DND-41 (cell line): ENCODE results near the gene PSMC2.

Experiments used
- ATAC-seq: fragments of 200-7000 bp; cut with Tn5 transposase; 3 replicates; pipeline ENCODE4 v1.9.1; 2021; ENCODE audit warnings: low read depth; ENCODE audit not compliant: insufficient read depth
- DNase-seq: peaks from one replicate; pipeline ENCODE4 v3.0.0-alpha.2; 2020
- H2AFZ ChIP-seq: 2 replicates; pipeline ENCODE4 v1.6.0; 2012; ENCODE audit warnings: low read depth, low read length
- H3K27ac ChIP-seq: 2 replicates; pipeline ENCODE4 v1.5.1; 2012; ENCODE audit warnings: low read length, inconsistent platforms
- H3K27me3 ChIP-seq: fragments of 200-600 bp; sonication (generic); 2 replicates; pipeline ENCODE4 v1.6.0; 2012; ENCODE audit warnings: low read length, mild to moderate bottlenecking, inconsistent platforms; ENCODE audit not compliant: insufficient read depth, poor library complexity
- H3K36me3 ChIP-seq: 2 replicates; pipeline ENCODE4 v1.5.1; 2012; ENCODE audit warnings: low read length, inconsistent platforms; ENCODE audit not compliant: insufficient read depth
- H3K4me1 ChIP-seq: 2 replicates; pipeline ENCODE4 v1.5.1; 2012; ENCODE audit warnings: mild to moderate bottlenecking, low read length; ENCODE audit not compliant: insufficient read depth
- H3K4me2 ChIP-seq: 2 replicates; pipeline ENCODE4 v1.6.0; 2012; ENCODE audit warnings: mild to moderate bottlenecking, moderate library complexity, low read length, inconsistent platforms; ENCODE audit not compliant: insufficient read depth
- H3K4me3 ChIP-seq, 2 experiments: fragments of 200-600 bp in 1 of 2; shearing (Covaris generic) in 1 of 2; 2 replicates each; pipeline ENCODE4 v1.5.1; 2012 to 2016; ENCODE audit warnings: inconsistent platforms in 2 of 2, low read length in 2 of 2, mild to moderate bottlenecking in 2 of 2, low read depth in 1 of 2, moderate library complexity in 1 of 2
- H3K79me2 ChIP-seq: 2 replicates; pipeline ENCODE4 v1.6.0; 2012; ENCODE audit warnings: low read length, inconsistent platforms; ENCODE audit not compliant: insufficient read depth
- H3K9ac ChIP-seq: 2 replicates; pipeline ENCODE4 v1.6.0; 2012; ENCODE audit warnings: low read depth, mild to moderate bottlenecking, inconsistent platforms, low read length, moderate library complexity
- H3K9me3 ChIP-seq: 2 replicates; pipeline ENCODE4 v1.5.1; 2012; ENCODE audit warnings: low read length, moderate library complexity, mild to moderate bottlenecking, inconsistent platforms; ENCODE audit not compliant: insufficient read depth, severe bottlenecking
- H4K20me1 ChIP-seq: 2 replicates; pipeline ENCODE4 v1.6.0; 2012; ENCODE audit warnings: low read length; ENCODE audit not compliant: insufficient read depth
- CTCF ChIP-seq: IDR thresholded peaks from 2 replicates; pipeline ENCODE4 v1.5.1; 2012; ENCODE audit warnings: borderline replicate concordance, low read length, moderate library complexity, mild to moderate bottlenecking; ENCODE audit not compliant: poor library complexity, severe bottlenecking; ENCODE audit errors: extremely low read depth
- EZH2 ChIP-seq: IDR thresholded peaks from 3 replicates; pipeline ENCODE4 v1.6.1; 2012; ENCODE audit warnings: borderline replicate concordance, low read depth, mild to moderate bottlenecking, moderate library complexity, low read length, inconsistent platforms; ENCODE audit not compliant: severe bottlenecking

PSMC2 gene

GRCh38 chr7:103413407-103413806, 66.0 kb downstream of the PSMC2 start:
- no peak overlapping the region for H3K9ac ChIP-seq
- DNase-seq (no peak), ATAC-seq (no peak)
- no peak overlapping the region for H3K4me2 ChIP-seq
- H3K9me3 ChIP-seq, result no peaks in the 10 kb centered on the region
- H3K27ac ChIP-seq, result no peak overlapping the region
- peaks cover 14% of the 10 kb centered on the region for H3K27me3 ChIP-seq
- no peaks in the 10 kb centered on the region for H3K36me3 ChIP-seq
- no peaks in the 10 kb centered on the region for H3K79me2 ChIP-seq
- no peaks in the 10 kb centered on the region for H4K20me1 ChIP-seq
- H2AFZ ChIP-seq, result no peak overlapping the region
- no peaks in the 10 kb centered on the region for H3K4me1 ChIP-seq
- H3K4me3 ChIP-seq, result no peak overlapping the region
- TF ChIP-seq EZH2 (no peak), CTCF (no peak)

- Histone ChIP-seq H3K4me3 (no peak overlapping the region), H2AFZ (no peak overlapping the region), H3K9me3 (no peaks in the 10 kb centered on the region), H3K9ac (no peak overlapping the region), H3K36me3 (no peaks in the 10 kb centered on the region), H3K4me1 (no peaks in the 10 kb centered on the region), H3K79me2 (no peaks in the 10 kb centered on the region), H3K27me3 (peaks cover 17% of the 10 kb centered on the region), H3K27ac (no peak overlapping the region), H4K20me1 (no peaks in the 10 kb centered on the region), H3K4me2 (no peak overlapping the region)
- ATAC-seq, result no peak
- DNase-seq, result no peak
- TF ChIP-seq CTCF (no peak), EZH2 (no peak)
Measured at GRCh38 chr7:103418241-103418640, 70.8 kb downstream of the PSMC2 start.
